Renal cortical epithelial cell (primary cell): ENCODE results near the gene GH2. TPM values are rescaled to one million over a fixed set of nuclear protein-coding genes. Genes with fewer than 3 reads are reported as not detected.

Experiments
- DNase-seq: peaks from one replicate; pipeline ENCODE4 v3.0.0-alpha.2; 2011; ENCODE audit warnings: low read depth
- total RNA-seq: library from RNA; depleted of rRNA; stranded (reverse); fragments of >200 nt; gene quantifications from 2 replicates; pipeline ENCODE4 v1.2.3, GENCODE V29; 2014

Gene GH2
- total RNA-seq, 1 donor from 2014 or later: not detected

- DNase-seq: no peak
These were observed 40.2 kb downstream of the GH2 start for GRCh38 chr17:63841350-63842172.

GRCh38 chr17:63840591-63841349 is 41.0 kb downstream of the GH2 start:
- no peak for DNase-seq

DNA sequence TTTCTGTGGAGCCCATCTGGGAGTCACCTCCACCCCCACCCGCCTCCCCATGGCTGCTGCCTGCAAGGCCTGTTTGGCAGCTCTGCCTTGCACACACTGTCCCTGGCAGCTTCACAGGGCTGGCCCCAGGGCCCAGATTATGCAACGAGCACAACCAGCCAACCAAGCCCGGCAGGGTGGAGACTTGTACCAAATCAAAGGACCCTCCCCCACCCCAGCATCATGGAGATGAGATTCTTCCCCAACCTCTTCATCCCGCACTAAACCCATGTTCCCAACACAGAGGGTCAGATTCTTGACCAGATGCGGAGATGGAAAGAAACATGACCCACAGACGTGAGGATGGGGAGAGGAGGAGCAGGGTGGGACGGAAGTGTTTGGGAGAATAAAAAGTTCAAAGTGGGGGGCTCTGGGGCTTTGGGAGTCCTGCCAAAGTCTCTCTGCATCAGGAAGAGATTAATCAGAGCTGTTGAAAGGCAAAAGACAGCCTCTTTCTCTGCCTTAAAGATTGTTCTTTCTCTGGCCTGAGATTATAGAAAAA is 43.0 kb downstream of the GH2 start:
- DNase-seq: peak; percentile 44

DNA sequence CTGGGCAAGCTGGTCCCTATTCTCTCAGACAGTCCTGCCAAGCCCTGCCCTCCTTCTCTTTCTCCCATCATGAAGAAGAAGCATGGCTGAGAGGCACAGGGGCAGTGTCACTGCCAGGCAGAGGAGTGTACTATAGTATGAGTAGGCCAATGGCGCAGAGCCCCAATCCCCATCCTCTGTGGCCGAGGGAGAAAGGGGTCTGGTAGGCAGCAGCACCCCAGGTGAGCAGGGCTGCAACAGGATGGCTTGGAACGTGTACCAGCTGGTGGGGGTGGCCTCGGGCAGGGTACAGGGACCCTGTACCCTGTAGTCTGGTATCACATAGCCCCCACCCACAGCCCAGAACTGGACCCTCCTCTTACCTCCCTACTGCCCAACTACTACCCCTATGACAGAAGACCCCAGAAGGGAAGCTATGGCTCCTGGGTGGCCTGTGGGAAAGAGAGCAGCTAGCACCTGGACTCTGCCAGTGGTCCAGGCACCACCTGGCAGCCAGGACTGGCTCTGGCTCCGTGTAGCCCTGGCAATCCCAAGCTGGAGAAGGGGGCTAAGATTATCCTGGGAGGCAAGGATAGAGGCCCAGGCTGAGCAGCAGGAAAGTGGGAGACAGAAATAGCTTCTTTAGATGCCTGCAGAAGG is 43.7 kb downstream of the GH2 start:
- no peak for DNase-seq

DNA sequence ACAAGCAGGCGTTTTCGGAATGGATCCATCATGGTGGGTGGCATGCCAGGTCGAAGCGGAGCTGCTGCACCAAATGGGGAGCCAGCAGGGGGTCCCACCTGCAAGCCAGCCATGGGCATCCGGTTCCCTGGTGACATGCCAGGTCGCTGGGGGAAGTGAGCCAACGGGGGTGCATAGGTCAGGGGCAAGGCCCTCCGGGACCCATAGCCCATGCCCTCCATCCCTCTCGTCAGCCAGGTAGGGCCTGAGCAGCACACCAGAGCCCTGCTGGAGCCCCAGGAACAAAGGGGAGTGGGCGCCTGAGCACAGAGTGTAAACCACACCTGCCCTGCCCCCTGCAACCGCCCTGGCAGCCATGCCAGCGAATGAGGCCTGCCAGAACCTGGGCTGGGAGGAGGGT is 44.3 kb downstream of the GH2 start:
- DNase-seq: no peak

DNA sequence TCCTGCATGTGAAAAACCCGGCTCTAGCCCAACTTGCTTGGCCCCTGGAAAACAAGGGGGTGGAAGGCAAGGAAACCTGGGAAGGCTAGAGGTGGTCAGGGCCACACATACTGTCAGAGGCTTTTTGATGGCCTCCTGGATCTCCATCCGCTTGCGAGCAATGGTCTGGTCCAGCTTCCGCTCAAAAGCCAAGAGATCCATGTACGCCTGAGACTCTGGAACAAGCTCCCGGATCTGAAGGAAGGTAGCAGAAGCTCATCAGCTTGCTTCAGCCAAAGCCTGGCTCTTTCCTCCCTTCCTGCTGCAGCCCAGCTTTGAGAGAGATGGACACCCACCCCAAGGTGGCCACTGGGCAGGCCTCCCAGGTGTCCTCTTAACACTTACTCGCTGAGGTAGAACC is 44.9 kb downstream of the GH2 start:
- DNase-seq: no peak

DNA sequence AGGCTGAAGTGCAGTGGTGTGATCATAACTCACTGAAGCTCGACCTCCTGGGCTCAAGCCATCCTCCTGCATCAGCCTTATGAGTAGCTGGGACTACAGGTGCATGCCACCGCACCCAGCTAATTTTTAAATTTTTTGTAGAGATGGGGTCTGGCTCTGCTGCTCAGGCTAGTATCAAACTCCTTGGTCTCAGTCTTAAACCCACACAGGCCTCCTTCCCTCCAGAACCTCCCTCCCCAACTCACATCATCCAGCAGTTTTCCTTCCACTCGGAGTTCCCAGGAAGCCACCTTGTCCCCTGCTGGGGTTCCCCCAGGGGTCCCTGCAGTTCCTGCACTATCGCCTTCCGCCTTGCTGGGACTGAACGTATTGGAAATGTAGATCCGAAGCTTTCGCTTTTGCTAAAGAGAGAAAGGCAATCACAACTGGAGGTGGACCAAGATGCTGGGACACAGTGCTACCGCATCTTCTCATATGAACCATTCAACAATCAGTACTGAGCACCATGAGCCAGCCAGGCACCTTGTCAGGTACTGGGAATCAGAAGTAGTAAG is 46.5 kb downstream of the GH2 start:
- no peak for DNase-seq

GRCh38 chr17:63834431-63835166 is 47.1 kb downstream of the GH2 start:
- DNase-seq: peak; percentile 85

- DNase-seq: no peak
These were observed 47.9 kb downstream of the GH2 start for GRCh38 chr17:63833741-63834373.

- no peak for DNase-seq
These were observed 48.6 kb downstream of the GH2 start for GRCh38 chr17:63833026-63833740.

DNA sequence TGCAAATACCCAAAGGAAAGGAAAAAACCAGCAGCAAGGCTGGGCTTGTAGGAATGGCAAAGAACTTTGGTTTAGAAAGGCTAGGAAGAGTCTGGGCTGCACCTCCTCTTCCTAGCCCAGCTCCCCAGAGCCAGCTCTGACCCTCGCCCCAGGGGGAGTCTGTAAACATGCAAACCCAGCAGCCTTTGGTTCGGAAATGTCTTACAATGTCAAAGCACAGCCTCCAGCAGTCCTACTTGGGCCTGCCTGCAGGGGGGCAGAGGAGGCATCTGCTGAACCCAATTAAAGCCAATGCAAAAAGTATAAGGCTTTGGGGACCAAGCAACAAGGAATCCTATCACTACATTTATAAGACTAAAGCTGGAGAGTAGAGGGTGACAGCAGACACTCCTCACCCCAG is 49.3 kb downstream of the GH2 start:
- no peak for DNase-seq

GRCh38 chr17:63832014-63832413 is 49.7 kb downstream of the GH2 start:
- DNase-seq: no peak

- no peak for DNase-seq
These were observed 50.2 kb downstream of the GH2 start for GRCh38 chr17:63831505-63831904.

DNA sequence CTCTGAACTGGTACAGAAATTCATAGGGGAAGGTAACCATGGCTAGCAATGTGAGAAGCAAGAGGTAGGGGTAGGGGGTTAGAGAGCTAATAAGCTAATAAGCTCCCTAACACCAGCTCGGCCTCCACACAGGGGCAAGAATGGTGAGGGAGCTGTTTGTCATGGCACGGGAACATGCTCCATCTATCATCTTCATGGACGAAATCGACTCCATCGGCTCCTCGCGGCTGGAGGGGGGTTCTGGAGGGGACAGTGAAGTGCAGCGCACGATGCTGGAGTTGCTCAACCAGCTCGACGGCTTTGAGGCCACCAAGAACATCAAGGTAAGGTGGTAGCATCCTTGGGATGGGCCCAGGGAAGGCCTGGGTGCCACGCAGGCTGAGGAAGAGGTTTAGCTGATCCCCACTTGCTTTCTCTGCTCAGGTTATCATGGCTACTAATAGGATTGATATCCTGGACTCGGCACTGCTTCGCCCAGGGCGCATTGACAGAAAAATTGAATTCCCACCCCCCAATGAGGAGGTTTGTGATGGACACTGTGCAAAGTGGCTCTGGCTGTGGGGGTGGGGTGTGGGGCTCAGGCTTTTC is 50.7 kb downstream of the GH2 start:
- DNase-seq: no peak

GRCh38 chr17:63830278-63830677 is 51.5 kb downstream of the GH2 start:
- no peak for DNase-seq

Other genes with a start within 250 kb of the GH2 start
- gene LIMD2, start 181.8 kb downstream of the GH2 start, total RNA-seq: 21.9 and 26.7 TPM in 2 replicates
- 10.6 and 25.9 TPM in 2 replicates for gene STRADA, start 140.1 kb downstream of the GH2 start, total RNA-seq
- gene CCDC47, start 108.3 kb downstream of the GH2 start, total RNA-seq: 77.1 and 178 TPM in 2 replicates
- 45.0 and 135 TPM in 2 replicates for gene DDX42, start 107.8 kb downstream of the GH2 start, total RNA-seq
- 37.0 and 132 TPM in 2 replicates for gene PSMC5, start 54.5 kb downstream of the GH2 start, total RNA-seq
- gene FTSJ3, start 54.3 kb downstream of the GH2 start, total RNA-seq: 76.1 and 100 TPM in 2 replicates
- gene SMARCD2, start 39.3 kb downstream of the GH2 start, total RNA-seq: 65.2 and 96.2 TPM in 2 replicates
- not detected in 2 replicates for gene CSH2, start 8.3 kb downstream of the GH2 start, total RNA-seq
- not detected in 2 replicates for gene CSH1, start 14.6 kb upstream of the GH2 start, total RNA-seq
- gene CSHL1, start 29.3 kb upstream of the GH2 start, total RNA-seq: not detected in 2 replicates
- gene GH1, start 36.9 kb upstream of the GH2 start, total RNA-seq: not detected in 2 replicates
- gene CD79B, start 50.4 kb upstream of the GH2 start, total RNA-seq: not detected in 2 replicates
- not detected in 2 replicates for gene SCN4A, start 91.0 kb upstream of the GH2 start, total RNA-seq
- 0.17 and 1.6 TPM in 2 replicates for gene PRR29, start 116.4 kb upstream of the GH2 start, total RNA-seq
- gene ICAM2, start 138.7 kb upstream of the GH2 start, total RNA-seq: 6.4 and 11.6 TPM in 2 replicates
- 4.5 and 10.6 TPM in 2 replicates for gene ERN1, start 248.2 kb upstream of the GH2 start, total RNA-seq